Measurements from ENCODE around the gene OR4A47. TPM values are rescaled to one million over a fixed set of nuclear protein-coding genes. Genes with fewer than 3 reads are reported as not detected.

Gene OR4A47, protein sequence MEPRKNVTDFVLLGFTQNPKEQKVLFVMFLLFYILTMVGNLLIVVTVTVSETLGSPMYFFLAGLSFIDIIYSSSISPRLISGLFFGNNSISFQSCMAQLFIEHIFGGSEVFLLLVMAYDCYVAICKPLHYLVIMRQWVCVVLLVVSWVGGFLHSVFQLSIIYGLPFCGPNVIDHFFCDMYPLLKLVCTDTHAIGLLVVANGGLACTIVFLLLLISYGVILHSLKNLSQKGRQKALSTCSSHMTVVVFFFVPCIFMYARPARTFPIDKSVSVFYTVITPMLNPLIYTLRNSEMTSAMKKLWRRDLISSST
- not detected in 5 replicates for total RNA-seq (2022; extraction: Qiagen RNA extraction)

GRCh38 chr11:48488493-48488892 lies at the start of gene OR4A47:
TSS of gene OR4A47 (plus strand) at chr11:48488793. CDS start at chr11:48488793, 0 bp downstream.

Other genes with a start within 250 kb of the OR4A47 start
- gene OR4X2, start 243.7 kb upstream of the OR4A47 start, total RNA-seq (2022; extraction: Qiagen RNA extraction), result not detected in 5 replicates
- gene OR4X1, start 224.9 kb upstream of the OR4A47 start, total RNA-seq (2022; extraction: Qiagen RNA extraction), result not detected in 5 replicates
- not detected in 5 replicates for gene OR4S1, start 182.6 kb upstream of the OR4A47 start, total RNA-seq (2022; extraction: Qiagen RNA extraction)
- not detected in 5 replicates for gene OR4C3, start 163.9 kb upstream of the OR4A47 start, total RNA-seq (2022; extraction: Qiagen RNA extraction)
- not detected in 5 replicates for gene OR4C5, start 122.3 kb upstream of the OR4A47 start, total RNA-seq (2022; extraction: Qiagen RNA extraction)